UCSD-AML1 (cell line): ENCODE results near the gene EFNB2.

Experiments
- DNase-seq: peaks from one replicate; lab custom pipeline; 2025; ENCODE audit not compliant: unreplicated experiment; lab: John Stamatoyannopoulos, UW

EFNB2 gene

DNA sequence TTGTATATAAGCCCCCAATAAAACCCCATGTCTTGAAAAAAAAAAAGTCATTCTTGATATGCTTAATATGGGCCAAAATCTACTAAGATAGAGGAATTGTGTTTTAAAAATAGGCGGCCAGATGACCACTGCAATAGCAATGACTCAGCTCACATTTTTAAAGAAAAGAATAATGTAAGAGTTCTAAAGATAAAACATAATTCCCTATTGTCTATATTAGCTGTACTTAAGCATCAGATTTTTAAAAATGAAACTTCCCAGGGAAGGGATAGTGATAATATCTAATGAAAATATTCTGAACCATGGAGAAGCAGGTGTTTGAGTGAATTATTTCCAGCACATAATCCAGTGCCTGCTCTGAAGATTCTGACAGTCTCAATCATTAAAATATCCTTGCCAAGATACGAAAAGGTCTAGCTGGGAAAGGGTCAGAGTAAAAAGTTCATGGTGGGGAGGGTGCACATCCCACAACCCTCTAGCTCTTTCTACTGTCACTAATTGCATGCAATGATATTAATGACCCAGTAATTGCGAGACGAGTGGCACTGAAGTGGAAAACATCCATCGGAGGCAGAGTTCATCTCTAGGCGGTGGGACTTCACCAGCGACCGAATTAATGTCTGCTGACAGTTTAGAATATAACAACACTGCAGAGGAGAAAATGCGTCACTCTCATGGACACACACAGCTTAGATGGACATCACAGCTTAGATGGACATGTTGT is 31.6 kb downstream of the EFNB2 start:
- DNase-seq = no peak

DNA sequence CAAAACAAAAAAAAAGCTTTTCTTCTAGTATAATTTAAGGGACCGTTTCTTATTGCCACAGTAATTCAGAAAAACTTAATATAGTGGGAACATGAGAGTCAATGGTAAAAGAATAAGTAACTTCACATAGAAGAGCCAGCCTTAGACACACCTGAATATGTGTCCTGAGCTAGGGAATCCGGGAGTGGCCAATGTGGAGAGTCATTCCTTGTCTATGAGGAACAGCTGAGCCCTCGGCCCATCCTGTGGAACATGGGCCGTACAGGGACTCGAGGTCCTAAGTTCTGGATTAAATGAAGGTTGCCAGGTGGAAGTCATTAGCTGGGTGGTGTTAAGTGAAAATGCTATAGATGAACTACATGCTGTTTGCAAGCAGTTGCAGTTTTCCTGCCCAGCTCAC is 32.2 kb downstream of the EFNB2 start:
- DNase-seq = no peak

DNA sequence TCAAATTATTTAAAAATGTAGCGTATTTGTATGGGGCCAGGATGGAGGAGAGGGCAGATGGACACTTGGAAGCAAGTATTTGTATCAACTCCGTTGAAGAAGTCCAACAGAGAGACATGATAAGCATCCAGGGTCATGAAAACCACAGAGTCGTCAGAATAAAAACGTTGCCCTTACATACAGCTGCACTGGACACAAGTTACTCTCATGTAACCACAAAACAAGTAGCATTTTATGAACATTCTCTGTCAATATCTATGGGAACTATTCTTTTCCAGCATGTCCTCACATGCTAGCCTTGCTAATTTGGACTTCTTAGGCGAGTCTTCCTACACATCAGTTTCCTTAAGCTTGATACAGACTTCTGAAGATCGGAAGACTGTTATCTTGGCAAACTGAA is 35.0 kb downstream of the EFNB2 start:
- DNase-seq = no peak

DNA sequence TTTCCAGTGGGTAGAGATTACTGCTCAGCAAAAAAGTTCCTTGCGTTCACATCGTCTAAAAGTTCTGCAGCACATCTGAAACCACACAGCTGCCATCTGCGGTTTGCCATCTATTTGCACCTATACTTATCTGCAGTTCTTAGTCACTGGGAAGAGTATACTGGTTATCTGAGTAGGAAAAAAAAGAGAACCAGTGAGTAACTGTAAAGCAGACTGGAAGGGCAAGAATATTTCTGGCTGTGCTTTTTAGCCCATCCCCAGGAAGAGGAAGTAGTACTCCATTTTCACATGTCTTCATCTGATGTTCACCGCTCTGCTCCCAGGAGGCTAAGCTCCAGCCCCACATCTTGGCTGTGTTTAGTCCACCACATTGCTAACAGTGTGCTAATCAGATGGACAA is 35.6 kb downstream of the EFNB2 start:
- no peak for DNase-seq

DNA sequence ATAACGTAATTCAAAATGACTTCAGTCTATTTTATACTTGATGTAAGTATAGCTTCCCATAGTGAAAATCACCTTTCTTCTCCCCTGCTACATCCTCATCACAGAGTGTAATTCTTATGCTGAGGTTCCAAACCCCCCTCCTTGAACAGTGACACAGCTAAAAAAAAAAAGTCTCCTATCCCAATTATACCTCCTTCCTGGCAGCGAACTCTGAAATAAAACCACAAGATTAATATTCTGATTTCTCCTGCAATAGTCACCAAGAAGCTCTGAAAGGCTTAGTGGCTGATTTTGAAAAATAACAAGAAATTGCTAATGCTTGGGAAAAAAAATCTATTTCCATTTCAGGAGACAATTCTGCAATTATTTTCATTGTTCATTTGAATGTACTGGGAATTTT is 36.3 kb downstream of the EFNB2 start:
- DNase-seq = no peak

DNA sequence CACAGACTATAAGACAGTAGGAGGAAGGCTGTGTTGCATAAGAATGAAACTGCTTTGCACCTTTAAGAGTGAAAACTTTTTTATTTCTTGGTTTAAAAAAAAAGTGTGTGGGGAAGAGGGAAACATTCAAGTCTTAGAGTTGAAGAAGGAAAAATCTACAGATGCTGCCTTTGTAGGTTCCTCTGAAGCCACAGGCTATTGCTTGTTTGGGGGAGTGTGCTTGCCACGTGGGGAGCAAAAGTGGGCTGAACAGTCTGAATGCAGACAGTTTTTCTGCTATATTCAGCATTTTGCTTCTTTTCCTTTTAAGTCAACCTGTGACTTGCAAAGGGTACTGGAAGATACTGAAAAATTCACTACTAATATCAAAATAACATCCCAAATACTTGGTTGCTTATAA is 36.9 kb downstream of the EFNB2 start:
- no peak for DNase-seq

DNA sequence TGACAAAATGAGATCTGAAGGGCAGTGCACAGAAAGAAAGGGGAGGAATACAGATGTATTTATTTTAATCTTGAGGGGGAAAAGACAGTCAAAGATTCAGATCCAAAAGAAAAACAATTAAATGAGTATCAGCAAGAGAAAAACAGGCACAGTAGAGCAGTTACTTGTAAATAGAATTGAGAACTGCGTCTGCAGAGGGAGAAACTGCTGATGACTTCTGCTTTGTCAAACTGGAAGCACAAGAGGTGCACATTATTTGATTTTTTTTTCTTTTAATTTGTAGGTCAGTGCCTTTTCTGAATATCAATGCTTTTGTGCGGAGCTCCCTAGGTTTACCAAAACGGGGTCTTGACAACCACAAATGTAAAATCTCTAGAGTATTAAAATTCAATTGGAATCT is 37.3 kb downstream of the EFNB2 start:
- DNase-seq = no peak

DNA sequence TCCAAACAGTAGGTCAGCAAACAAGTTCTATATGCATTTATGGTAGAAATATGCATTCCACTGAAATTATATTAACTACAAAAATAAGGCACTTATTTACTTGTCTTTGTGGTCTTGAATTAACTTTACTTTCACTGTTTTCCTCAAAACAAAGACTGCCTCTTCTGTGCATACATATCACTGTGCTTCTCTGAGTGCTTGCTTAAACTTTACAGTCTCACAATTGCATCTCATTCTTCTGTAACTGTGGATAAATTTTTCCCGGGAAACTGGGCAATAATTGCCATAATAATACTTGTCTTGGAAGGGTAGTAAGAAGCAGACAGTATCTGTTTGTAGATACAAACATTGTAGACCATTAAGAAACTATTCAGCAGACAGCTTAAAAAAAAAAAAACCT is 38.4 kb downstream of the EFNB2 start:
- DNase-seq = no peak

DNA sequence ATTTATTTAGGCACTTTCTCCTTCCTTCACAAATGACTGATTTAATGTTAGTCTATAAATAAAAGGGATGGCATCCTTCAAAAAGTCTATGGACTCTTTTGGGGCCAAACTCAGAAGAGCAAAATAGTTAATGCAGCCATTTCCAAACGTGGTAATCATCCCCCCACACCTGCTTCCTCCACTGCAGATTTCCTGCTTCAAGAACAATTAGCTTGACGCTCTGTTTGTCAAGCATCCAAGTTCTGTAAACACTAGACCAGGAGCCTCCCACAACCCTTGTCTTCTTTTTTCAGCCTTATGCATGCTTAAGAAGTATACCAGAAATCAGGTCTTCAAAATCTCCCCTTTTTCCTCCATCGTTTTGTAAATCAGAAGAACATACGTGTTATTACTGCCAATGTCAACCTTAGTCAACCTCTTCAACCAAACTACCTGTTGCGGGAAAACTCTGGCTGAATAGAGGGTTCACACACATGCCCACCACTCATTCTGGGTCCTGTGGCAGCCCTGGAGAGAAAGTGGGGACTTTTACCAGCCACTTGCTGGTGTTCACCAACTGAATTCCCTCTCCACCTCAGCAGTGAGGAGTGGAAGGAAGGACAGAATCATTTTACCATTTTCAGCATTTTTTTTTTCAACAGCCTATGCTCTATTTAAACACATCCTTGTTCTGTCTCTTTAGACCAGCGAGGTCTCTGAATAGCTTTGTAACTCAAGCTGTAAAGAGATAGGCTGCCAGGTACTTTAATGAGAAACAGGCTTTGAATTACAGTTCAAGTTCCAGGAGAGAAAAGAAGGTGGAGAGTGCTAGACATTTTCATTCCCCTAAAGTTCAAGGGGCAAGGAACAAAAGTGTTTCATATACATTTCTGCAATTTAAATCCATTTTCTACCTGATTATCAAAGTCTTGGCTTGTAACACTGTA is 39.1 kb downstream of the EFNB2 start:
- DNase-seq = no peak

DNA sequence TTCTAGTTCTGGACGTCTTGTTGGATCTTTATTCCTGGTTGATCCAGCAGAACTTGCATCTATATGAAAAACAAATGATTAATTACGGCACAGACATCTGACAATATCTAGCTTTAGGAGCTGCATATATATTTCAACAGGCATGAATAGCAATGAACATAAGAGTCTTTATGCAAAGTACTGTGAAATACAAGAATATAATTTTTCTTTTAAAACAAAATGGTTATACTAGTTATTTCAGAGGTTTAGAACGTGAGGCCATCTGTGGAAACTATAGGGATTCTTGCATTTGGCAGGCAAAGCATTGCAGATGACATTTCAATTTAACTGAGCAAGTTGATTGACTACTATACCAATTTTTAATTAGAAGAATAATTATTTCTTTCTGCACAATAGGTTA is 40.5 kb downstream of the EFNB2 start:
- DNase-seq = no peak

DNA sequence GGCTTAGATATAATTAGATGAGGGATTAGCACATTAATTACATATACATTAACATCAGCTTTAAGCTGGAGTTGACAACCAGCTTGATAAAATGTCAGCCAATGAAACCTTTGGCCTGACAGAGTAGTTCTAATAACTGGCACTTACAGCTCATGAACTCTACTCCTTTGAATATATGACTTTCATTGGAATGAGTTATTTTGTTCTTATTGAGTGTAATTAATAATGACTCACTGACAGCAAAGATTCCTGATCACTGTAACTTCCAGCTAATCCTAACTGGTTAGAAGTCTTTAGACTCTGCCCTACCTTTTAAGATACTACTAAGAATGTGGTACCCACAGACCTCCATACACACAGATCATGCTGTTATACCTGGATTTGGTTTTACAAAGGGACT is 41.0 kb downstream of the EFNB2 start:
- no peak for DNase-seq

DNA sequence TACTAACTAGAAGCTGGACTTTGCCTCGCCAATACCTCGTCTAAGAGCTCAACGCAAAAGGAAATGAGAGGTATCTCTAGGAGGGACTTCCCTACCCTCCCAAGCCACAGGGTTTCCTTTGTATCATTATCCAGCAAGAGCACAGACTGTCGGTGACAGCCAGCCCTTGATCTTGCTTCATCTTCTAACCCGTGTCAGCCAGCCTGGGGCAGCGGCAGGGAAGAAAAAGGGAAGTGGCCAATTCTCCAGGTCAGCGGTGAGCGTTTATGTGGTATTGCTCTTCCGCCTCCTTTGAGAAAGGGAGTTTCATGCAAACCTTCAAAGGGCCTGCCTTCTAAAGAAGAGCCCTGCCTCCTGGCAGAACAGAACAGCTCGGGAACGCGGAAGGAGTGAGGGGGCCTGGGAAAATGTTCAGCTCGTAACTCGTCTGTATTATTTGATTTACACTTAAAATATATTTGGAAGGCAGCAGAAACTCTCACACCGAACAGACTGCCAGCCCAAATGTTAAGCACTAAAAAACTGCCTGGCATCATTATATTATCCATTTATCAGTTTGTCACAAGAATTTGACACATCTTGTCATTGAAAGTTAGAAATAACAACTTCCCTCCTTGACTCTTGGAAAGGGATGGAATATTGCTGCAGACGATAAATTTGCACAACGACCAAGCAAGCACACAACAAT is 41.8 kb downstream of the EFNB2 start:
- peak; percentile 79 for DNase-seq

DNA sequence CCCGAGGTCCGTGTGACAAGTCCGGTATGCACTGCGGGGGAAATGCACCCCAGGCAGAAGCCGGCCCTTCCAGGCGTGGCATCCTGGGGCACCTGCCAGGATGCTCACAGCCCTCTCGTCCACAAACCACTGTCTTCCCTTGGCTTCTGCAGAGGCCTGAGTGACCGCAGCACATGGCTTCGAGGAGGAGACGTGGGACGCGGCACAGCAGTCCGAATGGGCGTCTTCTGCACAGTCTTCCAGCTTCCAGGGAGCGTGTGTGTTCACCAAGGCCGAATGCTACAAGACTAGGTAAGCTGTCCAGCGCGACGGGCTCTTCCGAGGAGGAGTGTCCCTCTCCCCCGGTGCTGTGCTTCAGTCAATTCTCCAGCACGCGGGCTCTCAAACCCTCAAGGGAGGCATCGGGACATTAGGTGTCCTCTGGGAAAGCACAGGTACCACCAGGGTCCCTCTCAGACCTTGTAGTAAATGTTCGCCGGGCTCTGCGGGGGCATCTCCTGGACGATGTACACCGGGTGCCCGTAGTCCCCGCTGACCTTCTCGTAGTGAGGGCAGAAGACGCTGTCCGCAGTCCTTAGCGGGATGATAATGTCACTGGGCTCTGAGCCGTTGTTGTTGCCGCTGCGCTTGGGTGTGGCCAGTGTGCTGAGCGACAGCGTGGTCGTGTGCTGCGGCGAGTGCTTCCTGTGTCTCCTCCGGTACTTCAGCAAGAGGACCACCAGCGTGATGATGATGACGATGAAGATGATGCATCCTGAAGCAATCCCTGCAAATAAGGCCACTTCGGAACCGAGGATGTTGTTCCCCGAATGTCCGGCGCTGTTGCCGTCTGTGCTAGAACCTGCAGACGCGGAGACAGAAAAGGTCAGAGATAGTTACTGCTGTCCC is 42.6 kb downstream of the EFNB2 start:
- DNase-seq = no peak

DNA sequence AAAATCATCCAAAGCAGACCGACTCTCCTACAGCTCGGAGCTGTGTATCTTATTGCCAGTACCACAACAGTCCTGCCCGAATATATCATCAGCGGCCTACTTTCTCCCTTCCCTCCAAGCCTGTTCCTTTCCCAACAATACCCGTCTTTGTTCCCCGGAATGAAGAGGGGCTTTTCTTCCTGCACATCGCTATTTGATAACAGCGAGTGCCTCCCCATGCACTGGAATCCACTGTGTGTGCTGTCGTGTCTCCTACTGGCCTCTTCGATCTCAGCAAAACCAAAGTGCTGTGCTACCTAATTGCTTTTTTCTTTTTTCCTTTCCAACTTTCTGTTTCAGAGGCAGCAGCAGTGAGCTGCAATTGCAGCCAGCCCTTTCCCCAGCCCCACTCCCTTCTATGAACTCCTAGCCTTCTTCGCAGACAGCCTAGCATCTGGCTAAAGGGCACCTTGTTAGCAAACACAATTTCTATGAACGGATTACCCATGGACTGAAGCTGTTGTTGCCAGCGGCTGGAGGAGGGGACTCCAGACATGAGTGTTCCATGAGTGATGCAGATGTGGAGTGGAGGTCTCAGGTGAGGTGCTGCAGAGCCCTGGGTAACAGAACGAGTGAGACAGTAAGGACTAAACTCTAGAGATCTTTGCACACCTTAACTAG is 43.4 kb downstream of the EFNB2 start:
- no peak for DNase-seq

DNA sequence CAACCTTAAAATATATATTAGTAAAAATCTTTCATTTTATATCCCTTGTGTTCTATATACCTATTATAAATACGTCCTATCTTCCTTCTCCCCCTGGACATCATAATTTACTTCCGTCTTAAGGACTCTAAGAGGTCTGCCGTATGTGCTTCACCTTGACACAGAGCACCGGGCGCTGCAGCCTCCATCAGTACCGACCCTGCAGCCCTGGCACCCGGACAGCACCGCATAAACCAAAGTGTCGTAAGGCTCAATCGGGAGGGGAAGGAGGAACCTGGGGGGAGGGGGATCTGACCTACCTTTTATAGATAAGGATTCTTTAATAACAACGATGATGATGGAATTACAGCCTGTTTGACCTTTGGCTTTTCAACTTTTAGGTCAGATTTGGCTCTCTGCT is 44.0 kb downstream of the EFNB2 start:
- DNase-seq = no peak

DNA sequence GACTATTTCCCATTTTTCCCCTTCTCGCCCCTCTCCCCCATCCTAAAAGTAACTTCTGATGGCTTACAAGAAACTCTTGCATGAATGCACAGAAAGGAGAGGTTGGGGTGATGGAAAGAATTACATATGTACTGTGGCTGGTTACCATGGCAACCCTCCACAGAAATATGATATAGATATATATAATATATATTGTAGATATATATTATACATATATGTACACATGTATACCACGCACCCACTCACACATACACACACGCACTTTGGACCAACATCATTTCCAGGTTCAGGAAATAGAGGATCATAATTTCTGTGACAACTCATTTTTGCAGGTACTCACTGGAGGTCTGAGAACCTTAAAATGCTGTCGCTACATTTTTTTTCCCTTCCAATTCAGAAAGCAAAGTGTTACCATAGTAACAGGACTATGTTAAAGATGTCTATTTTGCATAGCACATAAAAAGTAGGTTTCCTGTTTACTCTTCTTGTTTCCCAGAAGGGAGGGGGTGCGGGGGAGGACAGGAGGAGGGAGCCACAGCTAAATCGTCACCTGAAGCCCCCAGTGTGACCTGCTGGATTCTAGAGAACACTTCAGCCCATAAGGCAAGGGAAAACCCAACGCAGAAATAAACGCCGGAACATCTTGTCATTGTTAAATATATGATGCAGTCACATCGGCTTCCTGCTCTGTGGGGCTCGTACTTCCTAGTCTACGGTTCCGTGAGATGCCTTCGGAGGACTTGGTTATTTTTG is 44.7 kb downstream of the EFNB2 start:
- no peak for DNase-seq

DNA sequence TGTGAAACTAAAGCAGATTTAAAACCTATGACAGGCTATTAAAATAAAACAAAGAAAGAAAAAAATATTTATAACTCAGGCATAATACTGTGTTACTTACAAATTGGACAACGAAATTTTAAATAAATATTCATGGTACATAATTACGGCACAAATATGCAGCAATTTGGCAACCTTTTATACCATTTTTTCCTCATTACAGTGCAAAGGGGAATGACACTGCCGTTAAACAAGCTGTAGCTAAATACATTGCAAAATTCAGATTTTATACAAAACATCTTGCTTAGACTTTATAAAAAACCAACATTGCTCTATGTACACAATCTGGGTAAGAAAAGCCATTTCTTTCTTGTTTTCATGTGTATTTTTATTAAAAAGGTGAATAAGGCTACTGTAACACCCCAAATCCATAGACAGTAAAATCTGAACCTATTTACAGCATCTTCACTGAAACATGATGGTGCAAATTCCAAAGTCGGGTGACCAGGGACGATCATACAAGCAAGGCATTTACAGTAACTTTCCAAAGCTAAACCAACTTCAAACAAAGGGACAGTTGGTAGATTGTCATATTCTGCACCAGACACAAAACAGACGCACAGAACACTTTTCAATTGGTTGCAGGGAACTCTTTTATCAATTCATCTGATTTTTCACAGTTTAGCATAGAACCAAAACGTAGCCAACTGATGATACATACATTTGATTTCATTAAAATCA is 45.5 kb downstream of the EFNB2 start:
- DNase-seq = no peak

DNA sequence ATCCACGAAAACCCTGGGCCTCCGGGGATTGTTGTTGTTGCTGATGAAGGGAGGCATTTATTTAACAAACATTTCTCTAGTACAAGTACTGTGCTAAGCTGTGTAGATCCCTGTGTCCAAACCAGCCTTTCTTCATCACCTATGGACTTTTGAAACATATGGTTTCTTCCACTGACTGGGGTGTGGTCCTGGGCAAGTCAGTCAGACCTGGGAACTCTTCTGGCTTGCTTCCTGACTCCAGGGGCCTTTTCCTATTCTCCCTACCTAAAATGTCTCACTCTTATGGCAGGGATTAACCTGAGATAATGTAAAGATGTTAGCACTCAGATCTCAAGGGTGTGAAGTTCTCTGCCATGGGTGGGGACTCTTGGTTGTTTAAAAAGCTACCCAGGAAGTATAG is 46.8 kb downstream of the EFNB2 start:
- DNase-seq = no peak

DNA sequence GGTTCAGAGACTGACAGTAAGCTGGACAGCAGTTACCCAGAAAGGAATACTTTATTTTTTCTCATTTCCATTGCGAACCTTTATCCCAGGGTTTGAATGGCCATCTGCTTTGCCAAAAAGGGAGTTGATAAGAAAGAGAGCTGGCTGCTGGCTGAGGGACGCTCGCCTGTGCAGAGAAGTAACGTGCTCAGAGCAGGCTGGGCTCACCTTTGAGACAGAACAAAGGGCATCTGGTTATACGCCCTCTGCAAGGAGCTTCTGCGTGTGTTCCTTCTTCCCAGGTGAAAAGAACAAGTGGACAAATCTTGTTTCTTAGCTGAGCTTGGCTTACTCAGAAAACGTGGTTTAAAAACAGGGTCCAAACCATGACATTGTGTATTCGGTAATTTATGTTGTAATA is 47.4 kb downstream of the EFNB2 start:
- DNase-seq = no peak
